ENCODE measurements around the gene UBXN11.
A peak's percentile ranks its signal among the peaks of the same experiment; 100 is the strongest.

Gene UBXN11

GRCh38 chr1:26239936-26240335 is 66.5 kb downstream of the UBXN11 start:
- peaks cover 8% of the 10 kb centered on the region for H3K36me3 ChIP-seq (replicated peaks; ENCODE audit: low read depth, low read length)
- H4K20me1 ChIP-seq (ENCODE audit: insufficient read depth, low read length) = no peaks in the 10 kb centered on the region
- H3K4me2 ChIP-seq (ENCODE audit: low read length) = no peak overlapping the region
- no peak overlapping the region for H3K9ac ChIP-seq (ENCODE audit: low read length)
- H2AFZ ChIP-seq (ENCODE audit: low read depth, low read length) = no peak overlapping the region
- H3K79me2 ChIP-seq (ENCODE audit: low read length) = peaks cover 63% of the 10 kb centered on the region
- H3K27me3 ChIP-seq (ENCODE audit: low read depth, low read length) = no peaks in the 10 kb centered on the region
- peaks cover 15% of the 10 kb centered on the region for H3K4me1 ChIP-seq (ENCODE audit: low read length)
- no peak overlapping the region for H3K27ac ChIP-seq (ENCODE audit: low read length)
- no peaks in the 10 kb centered on the region for H3K9me3 ChIP-seq (ENCODE audit: insufficient read depth, low read length)
- no peak overlapping the region for H3K4me3 ChIP-seq (ENCODE audit: low read length)
- TF ChIP-seq CTCF (IDR thresholded peaks at IDR 0.05; ENCODE audit: low read depth, low read length) (no peak), EZH2phosphoT487 (IDR thresholded peaks at IDR 0.05; ENCODE audit: low read depth) (no peak)

GRCh38 chr1:26237230-26237966 is 69.0 kb downstream of the UBXN11 start:
- Histone ChIP-seq H3K4me1 (ENCODE audit: low read length) (peaks cover 19% of the 10 kb centered on the region), H3K9me3 (ENCODE audit: insufficient read depth, low read length) (no peaks in the 10 kb centered on the region), H3K27me3 (ENCODE audit: low read depth, low read length) (no peaks in the 10 kb centered on the region), H3K79me2 (ENCODE audit: low read length) (peaks cover 65% of the 10 kb centered on the region), H4K20me1 (ENCODE audit: insufficient read depth, low read length) (no peaks in the 10 kb centered on the region), H3K27ac (ENCODE audit: low read length) (0 out of 2 replicates have a peak overlapping the region, but pooled peaks have one; percentile 11), H3K4me2 (ENCODE audit: low read length) (peak overlapping the region; percentile 41), H3K9ac (ENCODE audit: low read length) (no peak overlapping the region), H3K36me3 (replicated peaks; ENCODE audit: low read depth, low read length) (peaks cover 2% of the 10 kb centered on the region), H2AFZ (ENCODE audit: low read depth, low read length) (no peak overlapping the region), H3K4me3 (ENCODE audit: low read length) (peak overlapping the region; percentile 24; the same call in 1 of the 2 replicates)
- TF ChIP-seq EZH2phosphoT487 (IDR thresholded peaks at IDR 0.05; ENCODE audit: low read depth) (no peak), CTCF (IDR thresholded peaks at IDR 0.05; ENCODE audit: low read depth, low read length) (no peak)

GRCh38 chr1:26234644-26235370 is 71.6 kb downstream of the UBXN11 start:
- H3K9me3 ChIP-seq (ENCODE audit: insufficient read depth, low read length) = no peaks in the 10 kb centered on the region
- peaks cover 2% of the 10 kb centered on the region for H3K36me3 ChIP-seq (replicated peaks; ENCODE audit: low read depth, low read length)
- peak overlapping the region; percentile 57 for H3K27ac ChIP-seq (ENCODE audit: low read length)
- H3K4me1 ChIP-seq (ENCODE audit: low read length) = peaks cover 19% of the 10 kb centered on the region
- no peaks in the 10 kb centered on the region for H3K27me3 ChIP-seq (ENCODE audit: low read depth, low read length)
- H2AFZ ChIP-seq (ENCODE audit: low read depth, low read length) = 0 out of 2 replicates have a peak overlapping the region, but pooled peaks have one; percentile 34
- H3K4me2 ChIP-seq (ENCODE audit: low read length) = peak overlapping the region; percentile 90
- H3K9ac ChIP-seq (ENCODE audit: low read length) = peak overlapping the region; percentile 94
- no peaks in the 10 kb centered on the region for H4K20me1 ChIP-seq (ENCODE audit: insufficient read depth, low read length)
- TF ChIP-seq EZH2phosphoT487 (IDR thresholded peaks at IDR 0.05; ENCODE audit: low read depth) = no peak
- no peak for TF ChIP-seq CTCF (IDR thresholded peaks at IDR 0.05; ENCODE audit: low read depth, low read length)
- H3K79me2 ChIP-seq (ENCODE audit: low read length) = peaks cover 55% of the 10 kb centered on the region
- H3K4me3 ChIP-seq (ENCODE audit: low read length) = peak overlapping the region; percentile 98

All from OCI-LY3 (cell line).